ENCODE results near the gene CEP68. TPM values are rescaled to one million over a fixed set of nuclear protein-coding genes. Genes with fewer than 3 reads are reported as not detected.
"Not testable (repeated sequence)": the region's sequence is repeated elsewhere in the genome, so short reads cannot be mapped to it uniquely, and the experiment has no call there.

The CEP68 gene
- total RNA-seq, 1 donor from 2014 or later: 16.4 TPM

DNA sequence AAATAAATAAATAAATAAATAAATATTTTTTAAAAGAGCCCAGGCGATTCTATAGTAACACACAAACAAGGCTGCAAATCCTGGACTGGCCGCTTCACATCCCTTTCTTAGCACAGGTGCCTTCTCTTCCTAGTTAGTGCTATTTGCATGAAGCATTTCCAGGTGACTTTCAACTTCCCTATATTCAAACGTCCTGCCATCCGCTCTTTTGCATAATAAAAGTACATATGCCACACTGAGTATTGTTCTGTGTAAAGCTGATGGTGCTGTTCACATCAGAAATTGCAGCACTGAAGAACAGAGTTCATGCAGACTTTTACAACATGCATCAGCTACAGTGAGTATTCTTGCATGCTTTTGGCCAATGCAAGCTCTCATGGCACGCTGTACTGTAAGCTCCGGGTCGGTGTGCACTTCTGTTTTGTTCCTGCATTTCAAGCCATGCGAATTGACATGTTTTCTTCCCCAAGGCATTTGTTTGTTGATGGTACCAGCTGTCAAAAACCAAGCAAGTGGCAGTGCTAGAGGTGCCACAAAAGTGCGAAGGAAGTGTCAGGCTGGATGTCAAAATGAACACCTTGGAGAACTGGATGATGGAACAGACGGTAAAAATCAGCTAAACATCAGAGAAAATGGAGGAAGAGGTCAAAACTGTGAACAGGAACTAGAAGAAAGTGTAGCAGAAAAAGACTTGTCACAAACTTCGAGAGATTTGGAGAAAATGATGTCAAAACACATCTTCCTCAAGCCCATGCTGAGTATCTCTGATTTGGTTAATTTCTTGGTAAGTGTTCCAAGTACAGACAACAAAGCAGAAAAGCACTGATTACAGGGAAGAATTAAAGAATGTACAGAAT is 25.5 kb upstream of the CEP68 start:
- DNase-seq (ENCODE audit: low read depth, low spot score): no peak

- DNase-seq (ENCODE audit: low read depth, low spot score): no peak
These were observed 24.7 kb upstream of the CEP68 start for GRCh38 chr2:65031341-65032018.

- no peak for DNase-seq (ENCODE audit: low read depth, low spot score)
These were observed 23.9 kb upstream of the CEP68 start for GRCh38 chr2:65032019-65032975.

DNA sequence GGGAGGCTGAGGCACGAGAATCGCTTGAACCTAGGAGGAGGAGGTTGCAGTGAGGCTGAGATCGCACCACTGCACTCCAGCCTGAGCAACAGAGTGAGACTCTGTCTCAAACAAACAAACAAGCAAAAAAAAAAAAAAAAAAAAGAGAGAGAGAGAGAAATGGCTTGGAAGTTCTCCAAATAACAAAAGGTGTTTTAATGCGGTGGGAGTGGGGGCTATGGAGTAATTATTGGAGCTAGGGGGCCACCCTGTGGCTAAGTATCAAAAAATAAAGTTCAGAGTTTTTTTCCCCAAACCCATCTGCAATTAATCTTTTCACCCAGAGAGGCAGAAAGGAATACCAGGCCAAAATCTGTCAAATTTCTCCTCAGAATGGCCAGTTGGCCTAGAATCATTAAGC is 23.0 kb upstream of the CEP68 start:
- no peak for DNase-seq (ENCODE audit: low read depth, low spot score)

DNA sequence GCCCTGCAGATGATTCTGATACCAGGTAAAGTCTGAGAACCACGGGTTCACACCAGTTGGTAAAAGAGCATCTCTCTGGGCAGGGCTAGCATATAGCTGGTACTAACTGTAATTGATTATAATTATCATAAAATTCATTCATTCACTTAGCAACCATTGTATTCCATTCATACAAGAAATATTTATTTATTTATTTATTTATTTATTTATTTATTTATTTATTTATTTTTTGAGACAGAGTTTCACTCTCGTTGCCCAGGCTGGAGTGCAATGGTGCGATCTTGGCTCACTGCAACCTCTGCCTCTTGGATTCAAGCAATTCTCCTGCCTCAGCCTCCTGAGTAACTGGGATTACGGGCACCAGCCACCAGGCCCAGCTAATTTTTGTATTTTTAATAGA is 22.5 kb upstream of the CEP68 start:
- not testable (repeated sequence) for DNase-seq (ENCODE audit: low read depth, low spot score)

- no peak for DNase-seq (ENCODE audit: low read depth, low spot score)
These were observed 20.8 kb upstream of the CEP68 start for GRCh38 chr2:65035351-65035943.

DNA sequence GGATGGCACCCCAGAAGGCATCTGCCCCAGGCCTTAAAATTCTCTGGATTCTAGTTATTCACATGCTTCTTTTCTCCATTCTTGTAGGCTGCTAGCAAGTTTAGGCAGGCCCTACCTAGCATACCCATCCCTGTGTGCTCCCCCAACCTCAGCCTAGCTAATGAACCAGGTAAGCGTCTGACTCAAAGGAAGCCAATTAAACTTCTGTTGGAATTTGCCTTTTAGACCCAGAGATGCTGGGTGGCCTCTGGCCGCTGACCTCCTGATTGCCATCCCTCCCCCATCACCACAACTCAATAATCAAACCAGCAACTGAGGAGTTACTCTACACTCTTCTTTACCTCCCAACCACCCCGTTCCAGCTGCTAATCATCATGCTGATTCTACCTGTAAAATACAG is 19.0 kb upstream of the CEP68 start:
- DNase-seq (ENCODE audit: low read depth, low spot score): no peak

GRCh38 chr2:65039640-65040039 is 16.6 kb upstream of the CEP68 start:
- no peak for DNase-seq (ENCODE audit: low read depth, low spot score)

DNA sequence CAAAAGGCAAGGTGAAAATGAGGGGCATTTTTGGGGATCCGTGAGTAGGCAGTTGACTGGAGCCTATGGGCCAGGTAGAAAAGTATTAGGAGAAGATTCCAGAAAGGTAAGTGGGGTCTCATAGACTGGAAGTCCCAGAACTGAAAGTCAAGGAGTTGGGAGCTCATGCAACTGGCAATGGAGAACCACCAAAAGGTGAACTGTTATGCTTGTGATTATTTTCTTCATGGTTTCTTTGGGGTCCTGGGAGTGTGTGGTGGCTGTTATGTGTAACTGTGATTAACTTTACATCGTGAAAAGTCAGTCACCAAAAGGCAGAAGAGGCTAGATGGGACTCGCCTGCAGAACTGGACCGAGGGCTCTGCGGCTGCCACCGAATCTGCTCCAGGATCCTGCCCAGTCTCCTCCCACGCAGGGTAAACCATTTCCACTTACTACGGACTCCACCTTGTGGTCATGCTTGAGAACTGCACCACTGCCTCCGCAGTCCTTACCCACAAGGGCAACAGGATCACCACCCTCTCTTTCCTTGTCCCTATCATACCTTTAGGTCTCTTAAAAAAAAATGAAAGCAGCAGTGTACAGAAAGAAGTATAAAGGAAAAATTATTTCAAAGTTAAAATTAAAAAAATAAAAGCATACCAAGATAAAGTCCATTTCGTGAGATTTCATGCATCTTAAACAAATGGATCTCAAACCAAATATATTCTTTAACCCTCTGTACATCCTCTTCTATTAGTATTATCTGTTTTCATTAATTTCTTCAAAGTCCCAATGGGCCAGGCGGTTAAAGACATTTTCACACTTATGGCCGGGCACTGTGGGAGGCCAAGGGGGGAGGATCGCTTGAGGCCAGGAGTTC is 15.6 kb upstream of the CEP68 start:
- peak; percentile 46 for DNase-seq (ENCODE audit: low read depth, low spot score)

DNA sequence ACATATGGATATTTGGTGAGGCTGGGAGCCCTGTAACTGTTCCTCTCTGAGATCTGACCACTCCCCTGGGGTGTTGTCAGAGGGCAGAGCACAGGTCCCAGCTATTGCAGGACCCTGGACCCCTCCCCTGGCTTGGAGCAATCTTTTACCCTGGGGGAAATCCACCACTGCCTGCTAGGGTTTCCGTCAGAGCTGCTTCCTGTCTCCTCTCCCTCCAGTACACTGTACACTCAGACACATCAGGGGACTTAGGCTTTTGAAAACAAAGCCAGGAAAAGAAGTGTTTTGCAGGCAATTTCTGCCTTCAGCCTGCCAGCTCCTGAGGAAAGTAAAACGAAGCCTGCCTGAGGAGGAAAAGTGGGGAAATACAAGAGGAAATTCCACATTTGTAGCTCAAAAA is 13.2 kb upstream of the CEP68 start:
- DNase-seq (ENCODE audit: low read depth, low spot score): peak; percentile 37

DNA sequence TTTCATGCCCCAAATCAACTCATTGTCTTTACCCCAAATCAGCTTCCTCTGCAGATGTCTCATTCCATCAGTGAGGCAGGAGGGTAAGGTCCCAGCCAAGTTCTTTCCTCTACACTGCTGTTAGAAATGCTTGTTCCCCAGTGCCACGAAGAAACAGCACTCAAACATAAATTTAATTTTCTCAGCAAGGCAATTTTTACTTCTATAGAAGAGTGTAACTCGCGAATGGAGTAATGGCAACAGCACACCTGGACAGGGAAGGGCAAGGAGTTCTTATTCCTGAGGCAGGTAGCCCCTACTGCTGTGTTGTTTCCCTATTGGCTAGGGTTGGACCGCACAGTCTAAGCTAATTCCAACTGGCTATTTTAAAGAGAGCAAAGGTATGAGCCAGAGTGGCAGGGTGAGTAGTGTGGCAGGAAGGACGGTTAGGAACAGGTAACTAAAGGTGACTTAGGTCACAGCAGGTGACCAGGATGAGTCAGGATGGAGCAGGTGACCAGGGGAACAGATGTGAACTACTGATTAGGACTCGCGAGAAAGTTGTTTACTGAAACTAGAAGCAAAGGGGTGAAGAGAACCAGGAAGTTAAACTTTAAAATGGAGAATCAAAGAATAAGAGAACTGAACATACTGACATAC is 12.0 kb upstream of the CEP68 start:
- DNase-seq (ENCODE audit: low read depth, low spot score): no peak

DNA sequence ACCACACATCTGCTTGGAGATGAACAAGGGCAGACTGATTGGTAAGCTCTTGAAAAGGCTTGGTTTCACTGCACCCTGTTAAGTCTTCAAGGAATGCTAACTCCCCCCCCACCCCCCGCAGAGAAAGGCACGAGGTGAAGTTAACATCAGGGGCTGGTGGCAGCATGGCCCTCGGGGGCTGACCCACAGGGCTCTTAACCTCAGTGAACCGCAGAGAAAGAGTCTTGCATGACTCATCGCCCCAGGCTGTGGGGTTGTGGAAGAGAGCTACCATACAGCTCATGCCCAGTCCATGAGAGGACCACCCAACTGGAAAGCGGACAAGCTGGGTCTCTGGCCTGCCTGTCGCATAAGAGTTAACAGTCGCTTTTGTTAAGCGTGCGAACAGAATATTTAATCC is 10.6 kb upstream of the CEP68 start:
- no peak for DNase-seq (ENCODE audit: low read depth, low spot score)

GRCh38 chr2:65046633-65047407 is 9.4 kb upstream of the CEP68 start:
- no peak for DNase-seq (ENCODE audit: low read depth, low spot score)

DNA sequence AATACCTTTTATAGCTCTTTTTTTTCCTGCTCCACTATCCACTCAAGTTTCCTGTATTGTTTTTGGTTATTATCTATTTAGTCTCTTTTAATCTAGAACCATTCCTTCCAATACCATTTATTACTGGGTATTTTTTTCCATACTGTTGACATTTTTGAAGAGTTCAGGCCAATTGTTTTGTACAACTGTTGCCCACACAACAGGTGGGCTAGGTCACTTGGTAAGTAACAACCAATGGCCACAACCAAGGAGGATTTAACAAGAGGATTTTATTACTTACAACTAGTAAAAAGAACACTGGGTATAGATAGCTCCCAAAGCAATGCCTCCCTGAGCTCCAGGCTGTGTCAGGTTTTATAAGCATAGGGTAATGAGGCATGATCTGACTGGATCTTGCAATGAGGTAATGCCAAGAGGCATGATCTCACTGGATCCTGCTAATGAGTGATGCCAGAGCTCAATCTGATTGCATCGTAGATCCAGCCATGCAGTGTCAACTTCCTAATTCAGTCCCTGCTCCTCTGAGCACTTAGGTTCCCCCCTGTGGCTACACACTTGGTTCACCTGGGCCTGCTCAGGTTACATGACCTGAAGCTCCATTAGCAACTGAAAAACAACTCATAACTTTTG is 7.1 kb upstream of the CEP68 start:
- no peak for DNase-seq (ENCODE audit: low read depth, low spot score)

DNA sequence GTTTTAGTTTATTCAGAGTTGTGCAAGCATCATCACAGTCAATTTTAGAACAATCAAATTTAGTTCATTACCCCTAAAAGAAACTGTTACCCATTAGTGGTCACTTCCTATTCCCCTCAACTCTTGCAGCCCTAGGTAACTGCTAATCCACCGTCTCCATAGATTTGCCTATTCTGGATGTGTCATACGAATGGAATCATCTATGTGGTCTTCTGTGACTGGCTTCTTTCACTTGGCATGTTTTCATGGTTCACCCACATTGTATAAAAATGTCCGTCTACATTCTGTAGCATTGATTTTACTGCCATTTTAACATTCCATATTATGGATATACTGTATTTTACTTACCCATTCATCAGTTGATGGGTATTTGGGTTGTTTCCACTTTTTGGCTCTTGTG is 5.3 kb upstream of the CEP68 start:
- DNase-seq (ENCODE audit: low read depth, low spot score): no peak

DNA sequence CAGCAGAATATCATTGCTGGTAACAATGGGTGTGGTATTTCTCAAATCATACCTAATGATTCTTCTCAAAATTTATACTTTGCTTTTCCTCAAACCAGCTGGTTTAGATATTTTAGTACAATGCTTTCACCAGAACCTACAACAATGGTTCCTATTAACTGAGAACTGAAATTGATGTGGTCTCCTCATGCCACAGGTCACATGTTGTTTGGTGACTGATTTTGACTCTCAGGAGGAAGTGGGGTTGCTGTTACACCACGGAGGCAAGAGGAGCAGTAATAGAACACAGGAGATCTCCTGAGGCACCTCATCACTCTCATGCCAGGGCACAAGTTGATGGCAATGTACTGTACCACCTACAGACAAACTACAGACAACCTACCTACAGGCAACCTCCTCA is 3.0 kb upstream of the CEP68 start:
- no peak for DNase-seq (ENCODE audit: low read depth, low spot score)

- DNase-seq (ENCODE audit: low read depth, low spot score): no peak
These were observed 1.3 kb upstream of the CEP68 start for GRCh38 chr2:65054749-65055421.
